ENCODE data around the gene SMPD4.

GRCh38 chr2:130185436-130185835 is 4.0 kb upstream of the SMPD4 start:
- TF ChIP-seq CTCF (IDR thresholded peaks at IDR 0.05; ENCODE audit: low read depth, low read length) (no peak), EZH2phosphoT487 (IDR thresholded peaks at IDR 0.05; ENCODE audit: low read depth) (no peak)
